Middle frontal gyrus (tissue), 1 donor: Measurements from ENCODE around the gene NRP1.
"Not testable (repeated sequence)": the region's sequence is repeated elsewhere in the genome, so short reads cannot be mapped to it uniquely, and the experiment has no call there.

Experiments used
- DNase-seq: peaks from one replicate; pipeline ENCODE4 v3.0.0-alpha.2; 2015; ENCODE audit warnings: low spot score; ENCODE audit errors: extremely low spot score

Gene NRP1

DNA sequence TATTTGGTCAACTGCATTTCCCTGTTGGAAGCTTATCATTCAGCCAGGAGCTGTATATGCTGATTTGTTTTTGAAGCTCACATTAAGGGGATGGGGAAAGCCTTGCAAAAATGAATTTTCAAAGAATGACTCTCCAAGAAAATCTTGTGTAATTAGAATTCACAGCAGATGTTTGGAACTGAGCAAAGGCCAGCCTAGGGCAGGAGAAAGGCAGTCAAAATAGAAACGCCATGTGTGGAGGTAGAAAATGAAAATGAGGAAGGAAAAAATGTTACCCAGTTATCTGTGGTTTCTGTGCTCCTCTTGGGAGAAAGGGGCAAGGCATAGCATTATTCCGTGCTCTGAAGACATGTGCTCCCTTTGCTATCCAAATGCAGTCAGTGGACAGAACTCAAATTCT lies 93.5 kb downstream of the NRP1 start:
- DNase-seq, result no peak

GRCh38 chr10:33240258-33240657 lies 94.2 kb downstream of the NRP1 start:
- no peak for DNase-seq

- no peak for DNase-seq
These were observed 95.2 kb downstream of the NRP1 start for GRCh38 chr10:33239257-33239656.

DNA sequence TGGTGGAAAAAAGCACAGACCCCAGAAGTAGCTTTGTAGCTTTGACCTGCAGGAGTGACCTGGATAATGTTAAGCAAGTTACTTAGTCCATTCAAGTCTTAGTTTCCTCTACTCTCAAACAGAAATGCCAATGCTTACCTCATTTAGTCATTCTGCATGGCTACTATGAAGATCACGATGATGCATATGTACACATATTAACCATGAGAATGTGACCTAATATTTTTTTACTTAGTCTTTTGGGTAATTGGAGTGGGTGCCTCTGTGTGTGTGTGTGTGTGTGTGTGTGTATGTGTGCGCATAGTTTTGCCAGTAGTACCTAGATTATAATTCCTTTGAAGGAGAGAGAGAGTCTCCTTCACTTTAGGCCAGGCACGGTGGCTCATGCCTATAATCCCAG lies 95.8 kb downstream of the NRP1 start:
- no peak for DNase-seq

GRCh38 chr10:33237736-33238624 lies 96.5 kb downstream of the NRP1 start:
- DNase-seq, result no peak

DNA sequence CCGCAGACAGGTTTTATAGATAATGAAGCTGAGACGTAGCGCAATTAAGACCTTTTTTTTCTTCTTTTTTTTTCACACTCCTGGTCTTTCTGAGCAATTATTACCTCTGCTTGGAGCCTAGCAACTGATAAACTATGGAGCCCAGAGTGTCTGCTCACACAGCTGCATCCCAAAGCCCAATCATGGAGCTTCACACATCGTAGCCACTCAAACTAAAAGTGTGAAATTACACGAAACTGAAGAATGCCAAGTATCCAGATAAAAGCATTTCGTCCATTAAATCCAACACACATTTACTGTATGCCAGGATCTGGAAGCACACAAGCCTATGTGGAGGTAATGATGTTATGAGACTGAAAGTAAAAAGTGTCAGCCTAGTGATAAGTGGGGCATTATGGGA lies 97.6 kb downstream of the NRP1 start:
- no peak for DNase-seq

DNA sequence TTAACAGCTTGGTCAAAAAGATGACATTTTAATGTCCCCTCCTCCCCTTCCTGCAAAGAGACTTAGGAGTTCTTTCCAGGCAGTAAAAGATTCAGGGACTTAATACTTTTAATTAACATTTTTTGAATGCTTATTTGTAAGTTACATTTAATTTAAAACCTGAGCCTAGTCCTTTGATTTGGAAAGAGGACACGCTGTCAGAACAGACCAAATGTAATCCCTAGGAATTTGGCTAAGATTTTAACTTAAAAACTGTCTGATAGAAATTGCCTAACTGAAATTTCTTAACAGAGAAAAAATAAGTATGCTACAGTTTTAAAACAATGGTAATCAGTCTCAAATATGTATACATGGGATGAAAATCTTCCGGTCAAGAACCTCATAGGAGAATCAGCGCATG lies 98.5 kb downstream of the NRP1 start:
- DNase-seq, result no peak

- no peak for DNase-seq
These were observed 99.1 kb downstream of the NRP1 start for GRCh38 chr10:33235251-33235884.

GRCh38 chr10:33234831-33235237 lies 99.6 kb downstream of the NRP1 start:
- DNase-seq, result no peak

DNA sequence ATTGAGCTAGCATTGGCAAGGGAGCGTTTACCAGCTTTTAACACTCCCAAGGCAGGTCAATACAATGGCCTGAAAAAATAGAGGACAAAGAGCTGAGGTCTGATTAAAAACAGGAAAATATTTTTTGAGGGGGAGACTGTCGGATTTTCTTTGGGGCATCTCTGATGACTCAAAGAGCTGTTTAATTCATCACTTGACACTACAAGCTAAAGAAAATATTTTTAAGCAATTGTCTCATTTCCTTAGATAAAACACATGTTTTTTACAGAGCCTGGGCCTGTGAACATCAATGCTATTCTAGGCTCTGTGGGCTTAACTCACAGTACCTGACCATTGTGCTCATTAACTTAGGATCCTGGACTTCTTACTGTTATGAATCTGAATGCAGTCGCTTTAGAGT lies 100.8 kb downstream of the NRP1 start:
- no peak for DNase-seq

GRCh38 chr10:33233221-33233620 lies 101.2 kb downstream of the NRP1 start:
- DNase-seq, result no peak

GRCh38 chr10:33231621-33232350 lies 102.7 kb downstream of the NRP1 start:
- DNase-seq, result no peak

- no peak for DNase-seq
These were observed 104.6 kb downstream of the NRP1 start for GRCh38 chr10:33229949-33230267.

DNA sequence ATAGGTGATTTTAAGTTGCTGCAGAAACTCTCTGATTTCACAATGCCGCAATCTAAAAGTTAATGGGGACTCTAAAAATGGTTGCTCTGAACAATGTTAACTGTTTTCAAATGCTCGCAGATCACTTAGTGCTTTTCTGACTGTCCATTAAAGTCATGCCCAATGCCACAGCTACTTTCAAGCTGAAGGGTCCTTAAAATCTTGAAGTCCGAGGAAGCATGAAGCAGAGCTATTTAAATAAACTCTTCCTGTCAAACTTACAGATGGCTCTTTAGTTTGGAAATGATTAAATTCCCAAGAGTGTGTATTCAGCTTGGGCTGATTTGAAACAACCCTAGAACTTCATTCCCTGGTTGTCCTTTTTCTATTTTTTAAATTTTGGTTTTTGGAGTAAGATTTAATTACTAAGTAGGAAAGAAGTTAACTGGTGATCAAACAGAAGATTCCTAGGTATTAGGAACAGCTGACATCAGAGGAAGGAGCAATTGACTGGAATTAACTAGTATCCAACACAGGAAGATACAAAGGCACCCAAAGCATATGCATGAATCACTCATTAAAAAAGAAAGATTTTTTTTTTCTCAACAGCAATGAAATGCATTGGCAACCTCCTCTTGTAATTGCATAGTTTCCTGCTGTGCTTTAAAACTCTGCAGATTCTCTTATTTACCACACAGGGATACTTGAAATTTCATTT lies 105.1 kb downstream of the NRP1 start:
- DNase-seq, result no peak

DNA sequence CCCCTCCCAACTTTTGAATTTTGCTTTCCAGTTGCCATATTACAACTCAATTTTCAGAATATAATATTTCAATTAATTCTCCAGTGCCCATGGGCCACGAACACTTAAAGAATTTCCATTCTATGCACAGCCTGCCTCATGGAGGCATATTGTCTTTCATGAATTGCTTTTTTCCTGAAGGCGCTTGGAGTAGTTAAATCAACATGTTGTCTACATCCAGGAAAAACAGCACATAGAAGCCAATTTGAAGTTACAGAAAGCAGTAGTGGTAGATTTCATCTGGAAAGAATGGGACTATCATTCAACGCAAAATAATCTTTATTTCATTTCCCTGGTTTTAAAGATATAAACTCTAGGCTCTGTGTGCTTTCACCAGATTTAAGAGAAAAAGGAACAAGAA lies 106.0 kb downstream of the NRP1 start:
- DNase-seq, result no peak

- no peak for DNase-seq
These were observed 107.0 kb downstream of the NRP1 start for GRCh38 chr10:33227489-33227888.

- DNase-seq, result no peak
These were observed 110.1 kb downstream of the NRP1 start for GRCh38 chr10:33224251-33224965.

- DNase-seq, result no peak
These were observed 111.0 kb downstream of the NRP1 start for GRCh38 chr10:33223326-33224000.

GRCh38 chr10:33222304-33222703 lies 112.2 kb downstream of the NRP1 start:
- not testable (repeated sequence) for DNase-seq

DNA sequence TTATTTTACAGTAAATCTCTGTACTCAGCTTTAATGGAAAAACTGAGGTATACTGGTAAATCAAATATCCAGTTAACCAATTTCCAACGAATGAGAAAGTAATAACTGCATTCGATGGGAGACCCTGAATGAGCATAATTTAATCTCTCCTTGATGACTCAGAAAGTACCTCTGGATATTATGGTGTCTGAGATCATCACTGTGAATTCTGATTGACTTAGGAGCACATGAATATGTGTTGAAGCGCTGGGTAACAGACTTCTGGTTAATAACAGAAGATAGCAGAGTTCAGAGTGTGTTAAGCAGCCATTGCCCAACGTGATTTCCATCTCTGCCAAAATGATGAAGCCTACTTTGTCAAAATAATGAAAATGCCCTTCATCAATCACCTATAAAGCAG lies 116.6 kb downstream of the NRP1 start:
- DNase-seq, result no peak
